ENCODE data around the gene MED13L. TPM values are rescaled to one million over a fixed set of nuclear protein-coding genes. Genes with fewer than 3 reads are reported as not detected.
A peak's percentile ranks its signal among the peaks of the same experiment; 100 is the strongest.

Gene MED13L
- total and polyA plus RNA-seq, 2 of the 8 experiments (the other 6 are each of a cell fraction or from before 2014, with no cell fraction given) = 15.9 to 51.7 TPM

- H3K4me3 ChIP-seq (ENCODE audit: extremely low read depth in 1 of 4, insufficient read depth in 2 of 4, low read depth in 3 of 4, low read length in 4 of 4) = no peak overlapping the region
- H4K20me1 ChIP-seq (replicated peaks in 1 of 2; ENCODE audit: control insufficient read depth in 1 of 2, insufficient read depth in 2 of 2, low read length in 2 of 2) = peaks cover 3 to 4% of the 10 kb centered on the region in 2 experiments
- peaks cover 3 to 85% of the 10 kb centered on the region in 2 experiments; a peak in 3 of 4 replicates for H3K79me2 ChIP-seq (ENCODE audit: control insufficient read depth in 1 of 2, insufficient read depth in 2 of 2, low read length in 2 of 2)
- no peak overlapping the region for H2BK12ac ChIP-seq (ENCODE audit: low read depth, low read length)
- no peak overlapping the region for H3K56ac ChIP-seq (replicated peaks; ENCODE audit: insufficient read length, low read depth, low read length)
- peaks cover 0 to 24% (median 7%) of the 10 kb centered on the region in 4 experiments; a peak in 5 of 7 replicates for H3K4me1 ChIP-seq (replicated peaks in 1 of 4; ENCODE audit: control insufficient read depth in 3 of 4, insufficient read depth in 4 of 4, low read length in 3 of 4)
- H3K27ac ChIP-seq (ENCODE audit: low read depth, low read length) = no peak overlapping the region; the same call in 1 of the 2 replicates
- no peak overlapping the region for H2AK5ac ChIP-seq (ENCODE audit: low read depth, low read length)
- H2BK15ac ChIP-seq (ENCODE audit: low read length) = no peak overlapping the region
- H3K14ac ChIP-seq (ENCODE audit: insufficient read length) = no peak overlapping the region
- no peak overlapping the region for H2BK5ac ChIP-seq (ENCODE audit: low read depth, low read length)
- no peak overlapping the region for H2BK120ac ChIP-seq (replicated peaks; ENCODE audit: low read depth, low read length)
- 67% methylated on average over 4 of the region's 4 CpGs; no CpG with 5 or more reads in 1 of the 2 experiments for WGBS, 2 experiments (ENCODE audit: extremely low coverage in 1 of 2, insufficient coverage in 1 of 2, insufficient read length in 1 of 2, insufficient replicate concordance in 2 of 2, low coverage in 1 of 2, low lambda C conversion rate in 2 of 2, missing lambda C conversion rate in 1 of 2)
- no peak overlapping the region; a peak in 1 of 4 replicates for H3K4me2 ChIP-seq (ENCODE audit: insufficient read depth in 1 of 2, low read depth in 2 of 2, low read length in 2 of 2)
- no peak overlapping the region for H4K8ac ChIP-seq (ENCODE audit: extremely low read depth, insufficient read depth, low read length)
- DNase-seq (ENCODE audit: low read depth in 1 of 2, low spot score in 2 of 2) (no peak), FAIRE-seq (peak; percentile 70)
- H2BK20ac ChIP-seq (ENCODE audit: low read length) = no peak overlapping the region
- CTCF ChIA-PET (ENCODE audit: partially characterized antibody) = no interaction called here
- H3K79me1 ChIP-seq (ENCODE audit: low read depth, low read length) = no peaks in the 10 kb centered on the region
- H3K27me3 ChIP-seq (replicated peaks in 1 of 4; ENCODE audit: control insufficient read depth in 3 of 4, extremely low read depth in 1 of 4, insufficient read depth in 3 of 4, low read length in 3 of 4) = no peaks in the 10 kb centered on the region
- no peak overlapping the region for H4K5ac ChIP-seq (ENCODE audit: insufficient read length, low read depth, low read length)
- H3K36me3 ChIP-seq (ENCODE audit: control insufficient read depth in 2 of 4, insufficient read depth in 4 of 4, low read length in 3 of 4) = no peaks in the 10 kb centered on the region
- H3K23me2 ChIP-seq (ENCODE audit: low read depth, low read length) = no peaks in the 10 kb centered on the region
- no peaks in the 10 kb centered on the region for H3K9me3 ChIP-seq (ENCODE audit: insufficient read depth in 2 of 2, low read depth in 1 of 2, low read length in 1 of 2)
- TF ChIP-seq CBX8 (IDR thresholded peaks at IDR 0.05; ENCODE audit: borderline replicate concordance, low read depth, low read length) = no peak
- H3K18ac ChIP-seq (ENCODE audit: extremely low read depth, low read length) = no peak overlapping the region
- POLR2A ChIA-PET (ENCODE audit: partially characterized antibody) = no interaction called here
- H3K9ac ChIP-seq (replicated peaks in 1 of 4; ENCODE audit: extremely low read depth in 1 of 4, low read depth in 3 of 4, low read length in 3 of 4) = no peak overlapping the region
- H4K91ac ChIP-seq (replicated peaks; ENCODE audit: insufficient read length, low read length) = no peak overlapping the region
- H2AFZ ChIP-seq (ENCODE audit: low read length) = no peak overlapping the region
- H3K4ac ChIP-seq (replicated peaks; ENCODE audit: insufficient read length, low read depth, low read length) = no peak overlapping the region
- H3K23ac ChIP-seq (ENCODE audit: insufficient read length) = no peak overlapping the region
Measured at GRCh38 chr12:116125956-116126566, 151.4 kb downstream of the MED13L start.
